CD4-positive, CD25-positive, alpha-beta regulatory T cell (primary cell): ENCODE results near the gene RBM47. TPM values are rescaled to one million over a fixed set of nuclear protein-coding genes. Genes with fewer than 3 reads are reported as not detected.

Experiments
- ATAC-seq, 2 donors: fragments of 150-1000 bp; cut with Tn5 transposase; one replicate each; pipeline ENCODE4 v1.10.0; 2021; ENCODE audit warnings: low read depth in 2 of 2, moderate number of reproducible peaks in 2 of 2, moderate library complexity in 1 of 2
- DNase-seq, 3 donors: peaks; one replicate each; pipeline versions ENCODE4 v3.0.0 to v3.0.0-alpha.2; 2012 to 2022; ENCODE audit warnings: mixed read lengths in 1 of 3
- H3K27ac ChIP-seq: one replicate; pipeline ENCODE4 v1.7.0; 2013; ENCODE audit warnings: mild to moderate bottlenecking, low read length; ENCODE audit not compliant: insufficient read depth, poor library complexity, severe bottlenecking
- H3K27me3 ChIP-seq: one replicate; pipeline ENCODE4 v1.7.0; 2013; ENCODE audit warnings: low read length; ENCODE audit not compliant: control insufficient read depth, insufficient read depth
- H3K36me3 ChIP-seq: one replicate; pipeline ENCODE4 v1.7.0; 2013; ENCODE audit warnings: mild to moderate bottlenecking, low read length, moderate library complexity; ENCODE audit not compliant: control insufficient read depth, insufficient read depth
- H3K4me1 ChIP-seq: 2 replicates; pipeline ENCODE4 v1.7.0; 2013; ENCODE audit warnings: mild to moderate bottlenecking, low read length; ENCODE audit not compliant: insufficient read depth, control insufficient read depth, poor library complexity, severe bottlenecking
- H3K4me3 ChIP-seq: one replicate; pipeline ENCODE4 v1.7.0; 2013; ENCODE audit warnings: low read depth, mild to moderate bottlenecking, low read length, moderate library complexity
- H3K9me3 ChIP-seq, 2 experiments: 1 replicate in 1 of 2; 2 replicates in 1 of 2; pipeline ENCODE4 v1.7.0; 2013; ENCODE audit warnings: low read length in 2 of 2, mild to moderate bottlenecking in 1 of 2, moderate library complexity in 1 of 2; ENCODE audit not compliant: control insufficient read depth in 2 of 2
- H3K27ac Mint-ChIP-seq, 3 donors: one replicate each; pipeline ENCODE4 v1.8.0; 2020 to 2022; ENCODE audit warnings: mild to moderate bottlenecking in 3 of 3, mixed read lengths in 3 of 3, moderate library complexity in 2 of 3
- H3K27me3 Mint-ChIP-seq: one replicate; pipeline ENCODE4 v1.8.0; 2022; ENCODE audit warnings: mild to moderate bottlenecking, mixed read lengths
- H3K36me3 Mint-ChIP-seq: one replicate; pipeline ENCODE4 v1.8.0; 2020; ENCODE audit warnings: mixed read lengths
- H3K4me1 Mint-ChIP-seq, 4 donors: one replicate each; pipeline ENCODE4 v1.8.0; 2020 to 2022; ENCODE audit warnings: mixed read lengths in 4 of 4, mild to moderate bottlenecking in 1 of 4
- H3K4me3 Mint-ChIP-seq, 4 donors: one replicate each; pipeline ENCODE4 v1.8.0; 2020 to 2022; ENCODE audit warnings: mild to moderate bottlenecking in 4 of 4, mixed read lengths in 4 of 4, moderate library complexity in 3 of 4
- H3K9me3 Mint-ChIP-seq, 7 donors: one replicate each; pipeline ENCODE4 v1.8.0; 2020 to 2022; ENCODE audit warnings: mixed read lengths in 7 of 7, mild to moderate bottlenecking in 3 of 7, moderate library complexity in 2 of 7
- polyA plus RNA-seq, 4 donors: library from polyadenylated mRNA; unstranded; fragments of 300-500 nt; fragmentation: Illumina TruSeq; gene quantifications; one replicate each; pipeline ENCODE4 v1.2.3, GENCODE V29; 2021
- total RNA-seq: library from RNA; stranded (reverse); gene quantifications from one replicate; pipeline ENCODE4 v1.2.3, GENCODE V29; 2022

Gene RBM47
- total RNA-seq (1.5 TPM), polyA plus RNA-seq (under 1 TPM in 3 of 4 donors, not detected in 1; 0.07 to 0.17 (median 0.14) TPM)

DNA sequence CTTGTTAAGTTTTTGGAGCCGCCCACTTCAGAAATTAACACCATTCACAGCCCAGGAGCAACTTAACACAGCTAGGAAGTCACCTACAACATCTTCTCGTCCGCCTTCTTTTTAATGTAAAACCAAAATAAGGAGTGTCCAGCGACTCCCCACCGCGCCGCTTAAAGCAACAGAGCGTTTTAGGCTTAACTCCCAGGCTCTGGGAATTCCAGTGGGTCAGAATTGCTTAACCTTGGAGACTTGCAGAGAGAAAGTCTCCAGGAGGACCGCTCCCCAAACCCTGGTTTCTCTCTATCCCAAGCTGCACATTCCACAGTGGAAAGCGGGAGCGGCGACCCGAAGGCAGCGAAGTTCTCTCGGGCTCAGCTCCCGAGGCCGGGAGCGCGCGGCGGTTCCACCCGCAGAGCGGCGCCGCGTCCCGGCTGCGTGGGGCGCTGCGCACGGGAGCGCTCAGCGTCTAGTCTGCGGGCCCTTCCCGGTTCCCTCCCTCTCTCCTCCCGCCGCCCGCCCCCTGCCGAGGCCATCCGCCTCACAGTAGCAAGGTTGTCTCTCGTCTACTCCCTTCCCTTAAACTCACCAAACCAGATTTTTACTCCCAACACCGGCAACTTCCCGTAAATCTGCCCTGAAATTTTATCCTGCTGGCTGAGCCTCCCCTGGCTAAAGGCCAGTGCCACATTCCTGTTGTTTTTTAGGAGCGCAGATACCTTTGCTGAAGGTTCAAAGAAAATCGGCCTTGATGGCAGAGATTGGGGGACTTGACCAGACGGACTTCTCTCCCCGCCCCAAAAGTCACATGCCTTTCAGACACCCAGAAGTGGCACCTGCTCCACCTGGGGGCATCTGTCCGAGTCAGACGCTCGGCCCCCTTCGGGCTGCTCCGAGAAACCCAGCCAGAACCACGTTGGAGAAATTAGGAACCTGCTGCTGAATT, at the start of gene RBM47:
Gene RBM47 (minus strand): TSS at position 464 of the 934 bp plus-strand sequence. CDS start 190,971 bp downstream, outside the sequence.
- peaks cover 12% of the 10 kb centered on the region for H3K4me1 ChIP-seq
- Mint-ChIP-seq H3K36me3 (no peaks in the 10 kb centered on the region), H3K27me3 (peaks cover 53% of the 10 kb centered on the region), H3K27ac (peak within 1 kb of the TSS in 2 of 3 donors; percentile 52 to 75), H3K9me3 (peaks cover 0 to 2% (median 0%) of the 10 kb centered on the region in 7 donors), H3K4me1 (peaks cover 0 to 13% (median 11%) of the 10 kb centered on the region in 4 donors), H3K4me3 (peak within 1 kb of the TSS; percentile 13 to 85 (median 80))
- peak within 1 kb of the TSS; percentile 39 for H3K4me3 ChIP-seq
- peaks cover 25% of the 10 kb centered on the region for H3K27me3 ChIP-seq
- no peaks in the 10 kb centered on the region for H3K36me3 ChIP-seq
- peak in 1 of 3 donors; percentile 36 for DNase-seq
- no peak within 1 kb of the TSS for H3K27ac ChIP-seq
- ATAC-seq, result peak; percentile 47 to 48
- no peaks in the 10 kb centered on the region for H3K9me3 ChIP-seq

DNA sequence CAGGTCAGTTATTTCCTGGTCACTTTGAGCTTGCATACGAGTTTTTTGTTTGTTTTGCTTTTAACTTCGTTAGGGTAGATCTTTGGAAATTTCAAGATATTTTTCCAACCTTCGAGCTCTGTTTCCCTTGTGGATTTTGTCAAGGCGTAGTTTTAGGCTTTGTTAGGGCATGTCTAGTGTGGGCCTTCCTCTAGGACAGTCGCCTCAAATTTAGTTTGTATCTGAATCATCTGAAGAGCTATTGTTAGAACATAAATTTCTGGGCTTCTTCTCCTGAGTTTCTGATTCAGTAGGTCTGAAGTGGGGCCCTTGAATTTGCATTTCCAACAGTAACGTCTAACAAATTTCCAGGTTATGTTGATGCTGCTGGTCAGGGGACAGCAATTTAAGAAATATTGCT, 48.8 kb upstream of the RBM47 start:
- DNase-seq (no peak), ATAC-seq (no peak)
- H3K4me3 ChIP-seq, result no peak overlapping the region
- Mint-ChIP-seq H3K4me3 (no peak overlapping the region), H3K27ac (no peak overlapping the region), H3K9me3 (peaks cover 0 to 4% (median 0%) of the 10 kb centered on the region in 7 donors), H3K4me1 (peaks cover 0 to 4% (median 2%) of the 10 kb centered on the region in 4 donors), H3K27me3 (no peaks in the 10 kb centered on the region), H3K36me3 (no peaks in the 10 kb centered on the region)
- no peaks in the 10 kb centered on the region for H3K9me3 ChIP-seq
- H3K27me3 ChIP-seq, result no peaks in the 10 kb centered on the region
- H3K4me1 ChIP-seq, result peaks cover under 1% of the 10 kb centered on the region
- H3K36me3 ChIP-seq, result no peaks in the 10 kb centered on the region
- H3K27ac ChIP-seq, result no peak overlapping the region

DNA sequence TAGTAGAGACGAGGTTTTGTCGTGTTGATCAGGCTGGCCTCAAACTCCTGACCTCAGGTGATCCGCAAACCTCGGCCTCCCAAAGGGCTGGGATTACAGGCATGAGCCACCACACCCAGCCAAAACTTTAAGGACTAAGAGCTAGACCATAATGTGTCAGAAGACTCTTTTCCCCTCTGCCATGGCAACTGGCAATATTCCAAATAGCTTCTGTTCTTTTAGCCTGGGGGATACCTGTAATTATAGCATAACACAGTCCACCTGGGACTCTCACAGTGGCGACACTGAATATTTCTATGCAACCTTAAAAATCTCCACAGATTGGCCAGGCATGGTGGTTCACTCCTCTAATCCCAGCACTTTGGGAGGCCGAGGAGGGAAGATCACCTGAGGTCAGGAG, 45.5 kb upstream of the RBM47 start:
- Mint-ChIP-seq H3K36me3 (no peaks in the 10 kb centered on the region), H3K27ac (no peak overlapping the region), H3K27me3 (no peaks in the 10 kb centered on the region), H3K4me1 (peaks cover 13 to 20% (median 14%) of the 10 kb centered on the region in 4 donors), H3K4me3 (no peak overlapping the region), H3K9me3 (peaks cover 0 to 1% (median 0%) of the 10 kb centered on the region in 7 donors)
- Histone ChIP-seq H3K4me1 (peaks cover 12% of the 10 kb centered on the region), H3K9me3 (no peaks in the 10 kb centered on the region), H3K4me3 (no peak overlapping the region), H3K36me3 (no peaks in the 10 kb centered on the region), H3K27me3 (no peaks in the 10 kb centered on the region), H3K27ac (no peak overlapping the region)
- no peak for ATAC-seq
- DNase-seq, result no peak

DNA sequence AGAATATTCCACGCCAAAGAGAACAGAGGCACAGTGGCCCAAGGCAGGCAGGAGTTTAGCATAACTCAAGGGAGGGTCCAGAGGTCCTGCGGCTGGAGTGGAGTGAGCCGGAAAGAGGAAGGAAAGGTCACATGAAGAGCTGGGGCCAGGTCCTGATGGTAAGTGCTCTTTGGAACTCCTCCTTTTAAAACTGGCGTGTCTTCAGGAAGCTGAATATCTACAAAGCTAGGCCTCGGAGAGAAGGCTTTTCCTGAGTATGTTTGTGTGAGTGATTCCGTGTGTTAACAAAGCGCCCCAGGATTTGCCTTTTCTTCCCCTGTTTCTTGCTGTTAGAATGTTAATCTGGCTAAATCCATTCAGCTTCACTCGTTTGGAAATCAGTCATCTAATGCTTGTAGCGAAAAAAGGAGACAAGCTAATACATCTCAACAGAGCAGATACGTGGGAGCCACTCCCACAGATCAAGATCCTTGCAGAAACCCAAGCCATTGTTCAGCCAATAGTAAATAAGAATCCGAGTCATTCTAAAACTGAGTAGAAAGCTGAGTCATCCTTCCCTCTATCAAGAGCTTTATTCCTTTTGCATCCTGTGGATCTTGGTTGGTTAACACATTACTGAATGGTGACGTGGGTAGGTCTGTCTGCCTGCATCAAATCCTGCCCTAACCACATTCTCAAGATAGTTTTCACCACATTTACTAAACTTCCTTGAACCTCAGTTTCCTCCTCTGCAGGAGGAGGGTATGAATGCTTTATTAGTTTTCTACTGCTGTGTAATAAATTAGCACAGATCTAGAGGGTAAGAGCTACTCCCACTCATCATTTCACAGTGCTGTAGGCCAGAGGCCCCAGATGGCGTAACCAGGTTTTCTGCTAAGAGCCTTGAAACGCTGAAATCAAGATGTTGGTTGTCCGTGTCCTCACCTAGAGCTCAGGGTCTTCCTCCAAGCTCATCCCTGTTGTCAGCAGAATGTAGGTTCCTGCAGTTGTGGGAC, 43.2 kb upstream of the RBM47 start:
- Histone ChIP-seq H3K36me3 (no peaks in the 10 kb centered on the region), H3K9me3 (no peaks in the 10 kb centered on the region), H3K27me3 (no peaks in the 10 kb centered on the region), H3K4me3 (peak overlapping the region; percentile 53), H3K27ac (peak overlapping the region; percentile 63), H3K4me1 (peaks cover 12% of the 10 kb centered on the region)
- H3K4me3 Mint-ChIP-seq, result peak overlapping the region in 3 of 4 donors; percentile 2 to 48 (median 21)
- H3K9me3 Mint-ChIP-seq, result peaks cover 0 to 1% (median 0%) of the 10 kb centered on the region in 7 donors
- peaks cover 13 to 20% (median 14%) of the 10 kb centered on the region in 4 donors for H3K4me1 Mint-ChIP-seq
- no peaks in the 10 kb centered on the region for H3K27me3 Mint-ChIP-seq
- no peaks in the 10 kb centered on the region for H3K36me3 Mint-ChIP-seq
- DNase-seq (peak in 2 of 3 donors; percentile 60 to 87), ATAC-seq (peak; percentile 83 to 86)
- H3K27ac Mint-ChIP-seq, result peak overlapping the region; percentile 82 to 83 (median 82)

DNA sequence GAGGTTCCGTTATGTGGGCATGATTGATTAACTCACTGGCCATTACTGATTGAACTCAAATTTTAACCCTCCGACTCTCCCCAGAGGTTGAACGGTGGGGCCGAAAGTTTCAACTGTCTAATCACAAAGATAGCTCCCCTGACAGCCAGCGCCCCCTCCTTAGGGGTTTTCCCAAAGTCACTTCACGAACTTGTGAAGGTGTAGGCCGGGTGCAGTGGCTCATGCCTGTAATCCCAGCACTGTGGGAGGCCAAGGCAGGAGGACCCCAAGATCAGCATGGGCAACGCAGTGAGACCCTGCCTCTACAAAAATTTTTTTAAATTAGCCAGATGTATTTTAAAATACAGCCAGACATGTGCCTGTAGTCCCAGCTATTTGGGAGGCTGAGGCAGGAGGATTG, 39.8 kb upstream of the RBM47 start:
- Mint-ChIP-seq H3K36me3 (no peaks in the 10 kb centered on the region), H3K9me3 (peaks cover 0 to 2% (median 0%) of the 10 kb centered on the region in 7 donors), H3K4me3 (no peak overlapping the region), H3K27ac (no peak overlapping the region), H3K4me1 (peaks cover 13 to 20% (median 14%) of the 10 kb centered on the region in 4 donors), H3K27me3 (peaks cover 4% of the 10 kb centered on the region)
- DNase-seq (no peak), ATAC-seq (no peak)
- Histone ChIP-seq H3K36me3 (no peaks in the 10 kb centered on the region), H3K27me3 (no peaks in the 10 kb centered on the region), H3K4me1 (peaks cover 12% of the 10 kb centered on the region), H3K27ac (no peak overlapping the region), H3K9me3 (no peaks in the 10 kb centered on the region), H3K4me3 (no peak overlapping the region)

DNA sequence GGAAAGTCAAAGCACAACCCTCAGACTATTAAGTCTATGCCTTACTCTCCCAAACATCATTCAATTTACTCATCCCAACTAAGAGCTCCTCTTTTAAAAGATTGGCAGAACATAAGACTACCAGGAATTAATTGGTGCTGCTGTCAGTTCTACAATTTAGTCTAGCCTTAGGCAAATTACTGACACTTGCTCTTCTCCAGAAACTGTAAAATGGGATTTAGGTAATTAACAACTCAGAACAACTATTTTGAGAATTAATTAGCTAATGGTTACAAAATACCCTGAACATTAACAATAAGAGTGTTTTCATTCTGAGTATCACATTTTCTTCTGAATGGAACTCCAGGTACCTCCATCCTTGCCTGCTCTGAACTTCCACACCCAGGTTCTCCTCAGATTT, 36.2 kb upstream of the RBM47 start:
- H3K36me3 Mint-ChIP-seq, result no peaks in the 10 kb centered on the region
- no peak overlapping the region for H3K4me3 Mint-ChIP-seq
- no peak for ATAC-seq
- DNase-seq, result no peak
- peaks cover 0 to 2% (median 0%) of the 10 kb centered on the region in 7 donors for H3K9me3 Mint-ChIP-seq
- H3K27ac Mint-ChIP-seq, result no peak overlapping the region
- no peaks in the 10 kb centered on the region for H3K4me1 Mint-ChIP-seq
- H3K36me3 ChIP-seq, result no peaks in the 10 kb centered on the region
- H3K4me1 ChIP-seq, result no peaks in the 10 kb centered on the region
- H3K27me3 Mint-ChIP-seq, result peaks cover 4% of the 10 kb centered on the region
- no peak overlapping the region for H3K4me3 ChIP-seq
- no peak overlapping the region for H3K27ac ChIP-seq
- H3K27me3 ChIP-seq, result no peaks in the 10 kb centered on the region
- no peaks in the 10 kb centered on the region for H3K9me3 ChIP-seq

DNA sequence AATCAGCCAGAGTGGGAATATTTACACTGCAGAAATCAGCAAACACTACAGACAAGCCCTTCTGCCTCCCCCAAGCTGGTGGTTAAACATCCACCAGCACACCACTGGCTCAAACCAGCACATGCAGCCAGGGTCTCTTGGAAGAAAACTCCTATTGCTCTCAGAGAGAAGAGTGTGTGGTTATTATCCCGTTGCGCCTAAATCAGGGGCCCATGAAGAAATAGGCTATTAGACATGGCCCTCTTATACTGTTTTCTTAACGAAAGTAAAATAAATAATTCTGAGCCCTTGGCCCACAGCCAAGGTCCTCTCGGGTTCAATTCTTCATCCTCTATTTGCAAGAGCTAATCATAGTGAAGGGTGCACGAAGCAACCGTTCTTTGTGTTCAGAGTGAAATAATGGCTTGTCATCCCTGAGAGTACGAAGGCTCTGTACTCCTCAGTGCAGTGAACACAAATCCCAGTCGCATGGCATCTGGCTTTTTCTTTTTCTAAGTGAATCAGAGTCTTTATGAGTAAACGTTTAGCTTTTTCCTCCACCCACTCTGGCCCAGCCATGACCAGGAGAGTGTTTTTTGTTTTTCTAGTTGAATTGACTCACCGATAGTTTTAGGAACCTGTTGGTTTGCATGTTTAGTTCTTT, 33.4 kb upstream of the RBM47 start:
- Histone ChIP-seq H3K4me3 (no peak overlapping the region), H3K4me1 (no peaks in the 10 kb centered on the region), H3K27ac (no peak overlapping the region), H3K9me3 (no peaks in the 10 kb centered on the region), H3K27me3 (no peaks in the 10 kb centered on the region), H3K36me3 (no peaks in the 10 kb centered on the region)
- Mint-ChIP-seq H3K27me3 (peaks cover 4% of the 10 kb centered on the region), H3K9me3 (peaks cover 0 to 2% (median 0%) of the 10 kb centered on the region in 7 donors), H3K4me1 (no peaks in the 10 kb centered on the region), H3K4me3 (no peak overlapping the region), H3K27ac (peak overlapping the region in 1 of 3 donors; percentile 69), H3K36me3 (no peaks in the 10 kb centered on the region)
- DNase-seq (no peak), ATAC-seq (no peak)
